CD8-positive, alpha-beta memory T cell (primary cell): Measurements from ENCODE around the gene MSH3. TPM values are rescaled to one million over a fixed set of nuclear protein-coding genes. Genes with fewer than 3 reads are reported as not detected.

Experiments used
- CTCF ChIA-PET: fragments of 350-600 bp; sonication (Branson Sonifier 250); formaldehyde crosslinking; loops from one replicate; lab custom pipeline; 2021; ENCODE audit warnings: antibody characterized with exemption; lab: Charles Lee
- POLR2A ChIA-PET: fragments of 350-600 bp; sonication (Branson Sonifier 250); formaldehyde crosslinking; loops from one replicate; lab custom pipeline; 2021; ENCODE audit warnings: antibody characterized with exemption; lab: Charles Lee
- DNase-seq, 5 donors: peaks; one replicate each; pipeline versions ENCODE4 v3.0.0 to v3.0.0-alpha.2; 2020 to 2022; ENCODE audit warnings: mixed read lengths in 1 of 5
- H3K27ac ChIP-seq: one replicate; pipeline ENCODE4 v1.7.0; 2013; ENCODE audit warnings: low read depth, mild to moderate bottlenecking, low read length, moderate library complexity
- H3K27me3 ChIP-seq: 2 replicates; pipeline ENCODE4 v1.7.0; 2013; ENCODE audit warnings: low read length, mild to moderate bottlenecking; ENCODE audit not compliant: insufficient read depth, poor library complexity, severe bottlenecking
- H3K36me3 ChIP-seq: 2 replicates; pipeline ENCODE4 v1.7.0; 2013; ENCODE audit warnings: mild to moderate bottlenecking, low read length, moderate library complexity; ENCODE audit not compliant: insufficient read depth
- H3K4me1 ChIP-seq: 2 replicates; pipeline ENCODE4 v1.7.0; 2013; ENCODE audit warnings: mild to moderate bottlenecking, low read length, moderate library complexity; ENCODE audit not compliant: insufficient read depth
- H3K4me3 ChIP-seq: 2 replicates; pipeline ENCODE4 v1.7.0; 2013; ENCODE audit warnings: mild to moderate bottlenecking, low read length
- H3K9me3 ChIP-seq: 2 replicates; pipeline ENCODE4 v1.7.0; 2013; ENCODE audit warnings: mild to moderate bottlenecking, low read length
- H3K27ac Mint-ChIP-seq, 8 donors: one replicate each; pipeline ENCODE4 v1.8.0; 2020 to 2021; ENCODE audit warnings: mixed read lengths in 8 of 8, mild to moderate bottlenecking in 6 of 8, inconsistent platforms in 3 of 8, moderate library complexity in 3 of 8
- H3K27me3 Mint-ChIP-seq, 2 donors: one replicate each; pipeline ENCODE4 v1.8.0; 2020 to 2021; ENCODE audit warnings: mixed read lengths in 2 of 2, mild to moderate bottlenecking in 1 of 2, moderate library complexity in 1 of 2
- H3K36me3 Mint-ChIP-seq, 3 donors: one replicate each; pipeline ENCODE4 v1.8.0; 2020 to 2021; ENCODE audit warnings: mixed read lengths in 3 of 3, inconsistent platforms in 1 of 3, mild to moderate bottlenecking in 1 of 3
- H3K4me1 Mint-ChIP-seq, 3 donors: one replicate each; pipeline ENCODE4 v1.8.0; 2020 to 2021; ENCODE audit warnings: mixed read lengths in 3 of 3, inconsistent platforms in 1 of 3, mild to moderate bottlenecking in 1 of 3
- H3K4me3 Mint-ChIP-seq, 7 donors: one replicate each; pipeline ENCODE4 v1.8.0; 2020 to 2021; ENCODE audit warnings: mixed read lengths in 7 of 7, mild to moderate bottlenecking in 6 of 7, moderate library complexity in 4 of 7, inconsistent platforms in 2 of 7
- H3K9me3 Mint-ChIP-seq, 5 donors: one replicate each; pipeline ENCODE4 v1.8.0; 2020 to 2022; ENCODE audit warnings: mixed read lengths in 5 of 5, mild to moderate bottlenecking in 3 of 5, moderate library complexity in 2 of 5, inconsistent platforms in 1 of 5
- polyA plus RNA-seq: library from polyadenylated mRNA; unstranded; fragments of 300-500 nt; fragmentation: Illumina TruSeq; gene quantifications from one replicate; pipeline ENCODE4 v1.2.3, GENCODE V29; 2021
- total RNA-seq, 2 experiments: library from RNA; stranded (reverse); gene quantifications; one replicate each; pipeline ENCODE4 v1.2.3, GENCODE V29; 2021

The MSH3 gene
- total and polyA plus RNA-seq, 3 experiments from 2014 or later = 13.1 to 19.8 (median 19.2) TPM

GRCh38 chr5:80711938-80712337 lies 57.5 kb downstream of the MSH3 start:
- H3K27me3 ChIP-seq = no peaks in the 10 kb centered on the region
- Mint-ChIP-seq H3K9me3 (no peaks in the 10 kb centered on the region), H3K27me3 (no peaks in the 10 kb centered on the region), H3K36me3 (peaks cover 9 to 43% (median 19%) of the 10 kb centered on the region in 3 donors), H3K4me3 (no peak overlapping the region), H3K4me1 (peaks cover 27 to 45% (median 33%) of the 10 kb centered on the region in 3 donors), H3K27ac (peak overlapping the region in 4 of 8 donors; percentile 51 to 83 (median 72))
- CTCF ChIA-PET = no interaction called here
- H3K9me3 ChIP-seq = no peaks in the 10 kb centered on the region
- H3K4me1 ChIP-seq = no peaks in the 10 kb centered on the region
- no peaks in the 10 kb centered on the region for H3K36me3 ChIP-seq
- no peak overlapping the region for H3K27ac ChIP-seq
- POLR2A ChIA-PET = no interaction called here
- no peak overlapping the region for H3K4me3 ChIP-seq
- no peak for DNase-seq

- Histone ChIP-seq H3K27ac (no peak overlapping the region), H3K4me1 (no peaks in the 10 kb centered on the region), H3K9me3 (no peaks in the 10 kb centered on the region), H3K36me3 (no peaks in the 10 kb centered on the region), H3K27me3 (no peaks in the 10 kb centered on the region), H3K4me3 (no peak overlapping the region)
- no peak for DNase-seq
- H3K36me3 Mint-ChIP-seq = peaks cover 9 to 43% (median 23%) of the 10 kb centered on the region in 3 donors
- no peak overlapping the region for H3K4me3 Mint-ChIP-seq
- H3K9me3 Mint-ChIP-seq = no peaks in the 10 kb centered on the region
- CTCF ChIA-PET = no interaction called here
- peaks cover 27 to 42% (median 33%) of the 10 kb centered on the region in 3 donors for H3K4me1 Mint-ChIP-seq
- POLR2A ChIA-PET = no interaction called here
- H3K27ac Mint-ChIP-seq = peak overlapping the region in 1 of 8 donors; percentile 48
- no peaks in the 10 kb centered on the region for H3K27me3 Mint-ChIP-seq
Measured at GRCh38 chr5:80712919-80713318, 58.5 kb downstream of the MSH3 start.

GRCh38 chr5:80713631-80714030 lies 59.2 kb downstream of the MSH3 start:
- peaks cover 27 to 42% (median 33%) of the 10 kb centered on the region in 3 donors for H3K4me1 Mint-ChIP-seq
- no peaks in the 10 kb centered on the region for H3K9me3 ChIP-seq
- no peaks in the 10 kb centered on the region for H3K27me3 Mint-ChIP-seq
- H3K27ac ChIP-seq = no peak overlapping the region
- peak overlapping the region in 2 of 8 donors; percentile 43 to 76 for H3K27ac Mint-ChIP-seq
- H3K4me1 ChIP-seq = no peaks in the 10 kb centered on the region
- H3K9me3 Mint-ChIP-seq = no peaks in the 10 kb centered on the region
- POLR2A ChIA-PET = no interaction called here
- CTCF ChIA-PET = no interaction called here
- H3K4me3 Mint-ChIP-seq = peak overlapping the region in 2 of 7 donors; percentile 45 to 55
- H3K36me3 ChIP-seq = no peaks in the 10 kb centered on the region
- peaks cover 13 to 44% (median 22%) of the 10 kb centered on the region in 3 donors for H3K36me3 Mint-ChIP-seq
- no peaks in the 10 kb centered on the region for H3K27me3 ChIP-seq
- H3K4me3 ChIP-seq = no peak overlapping the region
- DNase-seq = no peak

- no peak overlapping the region for H3K27ac Mint-ChIP-seq
- no peaks in the 10 kb centered on the region for H3K27me3 ChIP-seq
- ChIA-PET CTCF (no interaction called here), POLR2A (no interaction called here)
- H3K4me3 ChIP-seq = no peak overlapping the region
- peaks cover 26 to 39% (median 32%) of the 10 kb centered on the region in 3 donors for H3K4me1 Mint-ChIP-seq
- H3K36me3 ChIP-seq = no peaks in the 10 kb centered on the region
- H3K4me3 Mint-ChIP-seq = no peak overlapping the region
- no peaks in the 10 kb centered on the region for H3K9me3 ChIP-seq
- DNase-seq = no peak
- peaks cover 0 to 3% (median 3%) of the 10 kb centered on the region in 5 donors for H3K9me3 Mint-ChIP-seq
- H3K4me1 ChIP-seq = no peaks in the 10 kb centered on the region
- no peak overlapping the region for H3K27ac ChIP-seq
- peaks cover 18 to 42% (median 23%) of the 10 kb centered on the region in 3 donors for H3K36me3 Mint-ChIP-seq
- H3K27me3 Mint-ChIP-seq = no peaks in the 10 kb centered on the region
Measured at GRCh38 chr5:80714570-80715298, 60.3 kb downstream of the MSH3 start.

GRCh38 chr5:80715887-80716286 lies 61.4 kb downstream of the MSH3 start:
- H3K9me3 Mint-ChIP-seq = peaks cover 3 to 10% (median 8%) of the 10 kb centered on the region in 5 donors
- ChIA-PET POLR2A (no interaction called here), CTCF (no interaction called here)
- Histone ChIP-seq H3K4me3 (no peak overlapping the region), H3K27me3 (no peaks in the 10 kb centered on the region), H3K4me1 (no peaks in the 10 kb centered on the region), H3K27ac (no peak overlapping the region), H3K36me3 (no peaks in the 10 kb centered on the region), H3K9me3 (no peaks in the 10 kb centered on the region)
- H3K27me3 Mint-ChIP-seq = no peaks in the 10 kb centered on the region
- H3K4me3 Mint-ChIP-seq = no peak overlapping the region
- no peak overlapping the region for H3K27ac Mint-ChIP-seq
- peaks cover 26 to 46% (median 28%) of the 10 kb centered on the region in 3 donors for H3K36me3 Mint-ChIP-seq
- no peak for DNase-seq
- peaks cover 21 to 31% (median 28%) of the 10 kb centered on the region in 3 donors for H3K4me1 Mint-ChIP-seq

- peaks cover 5 to 9% (median 6%) of the 10 kb centered on the region in 3 donors for H3K4me1 Mint-ChIP-seq
- Histone ChIP-seq H3K27ac (no peak overlapping the region), H3K4me1 (no peaks in the 10 kb centered on the region), H3K36me3 (no peaks in the 10 kb centered on the region), H3K9me3 (no peaks in the 10 kb centered on the region), H3K4me3 (no peak overlapping the region), H3K27me3 (no peaks in the 10 kb centered on the region)
- H3K27me3 Mint-ChIP-seq = no peaks in the 10 kb centered on the region
- H3K27ac Mint-ChIP-seq = peak overlapping the region in 1 of 8 donors; percentile 35
- peaks cover 27 to 53% (median 36%) of the 10 kb centered on the region in 3 donors for H3K36me3 Mint-ChIP-seq
- peaks cover 3 to 12% (median 8%) of the 10 kb centered on the region in 5 donors for H3K9me3 Mint-ChIP-seq
- DNase-seq = no peak
- ChIA-PET POLR2A (no interaction called here), CTCF (no interaction called here)
- H3K4me3 Mint-ChIP-seq = peak overlapping the region in 1 of 7 donors; percentile 34
Measured at GRCh38 chr5:80720181-80720580, 65.7 kb downstream of the MSH3 start.

- peaks cover 32 to 61% (median 40%) of the 10 kb centered on the region in 3 donors for H3K36me3 Mint-ChIP-seq
- no peak overlapping the region for H3K27ac ChIP-seq
- no peak overlapping the region for H3K4me3 Mint-ChIP-seq
- peak overlapping the region in 1 of 8 donors; percentile 35 for H3K27ac Mint-ChIP-seq
- peaks cover 12% of the 10 kb centered on the region for H3K36me3 ChIP-seq
- peaks cover 5 to 9% (median 6%) of the 10 kb centered on the region in 3 donors for H3K4me1 Mint-ChIP-seq
- H3K9me3 Mint-ChIP-seq = peaks cover 3 to 12% (median 8%) of the 10 kb centered on the region in 5 donors
- H3K4me1 ChIP-seq = no peaks in the 10 kb centered on the region
- no peak overlapping the region for H3K4me3 ChIP-seq
- CTCF ChIA-PET = no interaction called here
- no peaks in the 10 kb centered on the region for H3K9me3 ChIP-seq
- POLR2A ChIA-PET = no interaction called here
- no peak for DNase-seq
- no peaks in the 10 kb centered on the region for H3K27me3 Mint-ChIP-seq
- H3K27me3 ChIP-seq = no peaks in the 10 kb centered on the region
Measured at GRCh38 chr5:80722916-80723315, 68.5 kb downstream of the MSH3 start.

GRCh38 chr5:80725446-80725845 lies 71.0 kb downstream of the MSH3 start:
- Mint-ChIP-seq H3K9me3 (peaks cover 0 to 2% (median under 1%) of the 10 kb centered on the region in 5 donors), H3K27me3 (no peaks in the 10 kb centered on the region), H3K4me3 (no peak overlapping the region), H3K36me3 (peaks cover 27 to 64% (median 32%) of the 10 kb centered on the region in 3 donors), H3K27ac (no peak overlapping the region), H3K4me1 (peaks cover 2 to 6% (median 2%) of the 10 kb centered on the region in 3 donors)
- Histone ChIP-seq H3K27ac (no peak overlapping the region), H3K36me3 (peaks cover 17% of the 10 kb centered on the region), H3K27me3 (no peaks in the 10 kb centered on the region), H3K9me3 (no peaks in the 10 kb centered on the region), H3K4me3 (no peak overlapping the region), H3K4me1 (no peaks in the 10 kb centered on the region)
- DNase-seq = no peak
- POLR2A ChIA-PET = no interaction called here
- CTCF ChIA-PET = no interaction called here
